Measurements from ENCODE around the gene PARS2. TPM values are rescaled to one million over a fixed set of nuclear protein-coding genes. Genes with fewer than 3 reads are reported as not detected.

Gene PARS2
- total RNA-seq, 4 donors from 2014 or later = 3.5 to 17.7 (median 7.2) TPM

DNA sequence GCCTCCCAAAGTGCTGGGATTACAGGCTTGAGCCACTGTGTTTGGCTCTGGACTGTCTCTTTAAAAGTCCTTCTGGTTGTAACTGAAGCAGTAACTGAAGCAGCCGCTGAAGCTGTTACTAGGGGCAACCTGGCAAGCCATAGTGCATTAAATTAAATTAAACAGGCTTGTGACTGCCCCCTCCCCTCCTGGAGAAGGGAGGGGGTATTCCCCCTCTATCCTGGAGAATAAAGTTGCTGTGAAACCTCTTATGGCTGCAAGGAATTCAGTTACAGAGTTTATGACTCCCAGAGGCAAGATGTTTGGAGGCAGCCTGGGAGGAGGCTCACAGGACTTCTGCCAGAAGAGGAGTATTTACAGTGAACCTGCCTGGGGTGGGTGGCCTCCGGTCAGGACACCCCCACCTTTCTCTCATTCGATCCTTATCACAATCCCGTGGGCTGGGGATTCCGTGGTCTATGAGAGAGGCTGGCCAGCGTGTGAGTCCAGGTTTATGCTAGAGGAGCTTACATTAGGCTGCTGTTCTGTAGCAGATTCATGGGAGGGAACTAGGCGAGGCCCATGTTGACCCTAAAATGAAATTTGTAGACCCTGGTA, 28.5 kb upstream of the PARS2 start:
- no peak overlapping the region for H3K4me3 ChIP-seq
- no peaks in the 10 kb centered on the region for H3K36me3 ChIP-seq
- no peaks in the 10 kb centered on the region for H3K4me1 ChIP-seq
- intact Hi-C loops (cut with DNase I; ENCODE audit: low total_unique reads) = no loop called here
- TF ChIP-seq, protein P1, sequence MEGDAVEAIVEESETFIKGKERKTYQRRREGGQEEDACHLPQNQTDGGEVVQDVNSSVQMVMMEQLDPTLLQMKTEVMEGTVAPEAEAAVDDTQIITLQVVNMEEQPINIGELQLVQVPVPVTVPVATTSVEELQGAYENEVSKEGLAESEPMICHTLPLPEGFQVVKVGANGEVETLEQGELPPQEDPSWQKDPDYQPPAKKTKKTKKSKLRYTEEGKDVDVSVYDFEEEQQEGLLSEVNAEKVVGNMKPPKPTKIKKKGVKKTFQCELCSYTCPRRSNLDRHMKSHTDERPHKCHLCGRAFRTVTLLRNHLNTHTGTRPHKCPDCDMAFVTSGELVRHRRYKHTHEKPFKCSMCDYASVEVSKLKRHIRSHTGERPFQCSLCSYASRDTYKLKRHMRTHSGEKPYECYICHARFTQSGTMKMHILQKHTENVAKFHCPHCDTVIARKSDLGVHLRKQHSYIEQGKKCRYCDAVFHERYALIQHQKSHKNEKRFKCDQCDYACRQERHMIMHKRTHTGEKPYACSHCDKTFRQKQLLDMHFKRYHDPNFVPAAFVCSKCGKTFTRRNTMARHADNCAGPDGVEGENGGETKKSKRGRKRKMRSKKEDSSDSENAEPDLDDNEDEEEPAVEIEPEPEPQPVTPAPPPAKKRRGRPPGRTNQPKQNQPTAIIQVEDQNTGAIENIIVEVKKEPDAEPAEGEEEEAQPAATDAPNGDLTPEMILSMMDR (IDR thresholded peaks at IDR 0.05) = no peak
- no peak for TF ChIP-seq POLR2A (IDR thresholded peaks at IDR 0.05)
- peak; percentile 30 to 67 for DNase-seq
- H3K27ac ChIP-seq = peak overlapping the region in 1 of 2 donors; percentile 35
- H3K9me3 ChIP-seq = peaks cover 0 to 7% of the 10 kb centered on the region in 2 donors
- no peaks in the 10 kb centered on the region for H3K27me3 ChIP-seq

DNA sequence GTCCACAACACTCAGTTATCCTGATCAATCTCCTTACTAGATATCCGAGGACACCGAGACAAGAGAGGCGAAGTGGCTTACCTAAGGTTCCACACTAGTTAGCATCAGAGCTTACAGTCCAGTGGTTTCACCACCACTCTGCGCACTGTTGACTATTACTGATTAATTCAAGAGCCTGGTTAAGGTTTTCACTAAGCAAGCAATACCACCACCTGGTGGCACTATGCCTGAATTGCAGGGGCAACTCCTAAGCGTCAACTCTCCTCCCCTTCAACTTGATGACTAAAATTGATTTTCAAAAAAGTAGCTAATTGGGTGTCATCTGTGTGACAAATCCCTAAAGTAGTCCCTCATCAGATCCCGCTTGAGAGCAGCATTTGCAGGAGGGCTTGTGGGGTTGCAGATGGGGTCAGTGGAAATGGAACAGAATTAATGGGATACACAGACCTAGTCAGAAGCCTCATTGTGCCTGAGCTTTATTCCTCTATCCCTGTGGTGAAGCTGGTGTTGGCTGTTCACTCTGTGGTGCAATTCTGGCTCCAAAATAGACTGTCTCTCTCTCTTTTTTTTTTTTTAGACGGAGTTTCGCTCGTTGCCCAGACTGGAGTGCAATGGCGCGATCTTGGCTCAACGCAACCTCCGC, 27.7 kb upstream of the PARS2 start:
- intact Hi-C loops (cut with DNase I; ENCODE audit: low total_unique reads) = no loop called here
- no peak overlapping the region for H3K4me3 ChIP-seq
- no peaks in the 10 kb centered on the region for H3K36me3 ChIP-seq
- no peaks in the 10 kb centered on the region for H3K27me3 ChIP-seq
- no peak overlapping the region for H3K27ac ChIP-seq
- no peaks in the 10 kb centered on the region for H3K4me1 ChIP-seq
- TF ChIP-seq, protein P1 (IDR thresholded peaks at IDR 0.05) = no peak
- no peak for TF ChIP-seq POLR2A (IDR thresholded peaks at IDR 0.05)
- peaks cover 0 to 7% of the 10 kb centered on the region in 2 donors for H3K9me3 ChIP-seq
- no peak for DNase-seq

DNA sequence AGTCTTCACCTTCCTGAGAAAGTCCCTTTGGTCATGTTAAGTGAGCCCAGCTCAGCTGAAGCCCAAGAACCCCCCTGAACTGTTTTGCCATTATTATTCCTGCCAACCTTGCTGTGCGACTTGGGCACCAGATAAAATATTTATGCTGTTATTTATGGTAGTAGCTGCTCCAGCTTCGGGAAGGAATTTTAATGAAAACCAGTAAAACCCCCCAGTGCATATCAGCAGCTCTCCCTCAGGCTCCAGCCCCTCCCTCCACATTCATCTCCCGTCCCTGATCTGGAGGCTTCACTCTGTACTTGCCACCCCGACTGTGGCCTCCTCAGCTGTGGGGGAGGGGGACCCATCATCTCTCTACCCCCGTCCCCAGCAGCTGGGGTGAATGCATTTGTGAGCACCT, 24.1 kb upstream of the PARS2 start:
- Histone ChIP-seq H3K9me3 (peaks cover 0 to 7% of the 10 kb centered on the region in 2 donors), H3K27me3 (no peaks in the 10 kb centered on the region), H3K4me3 (no peak overlapping the region), H3K36me3 (no peaks in the 10 kb centered on the region), H3K4me1 (no peaks in the 10 kb centered on the region), H3K27ac (no peak overlapping the region)
- no peak for DNase-seq
- intact Hi-C loops (cut with DNase I; ENCODE audit: low total_unique reads) = no loop called here
- TF ChIP-seq POLR2A (IDR thresholded peaks at IDR 0.05) = no peak
- TF ChIP-seq, protein P1 (IDR thresholded peaks at IDR 0.05) = no peak

DNA sequence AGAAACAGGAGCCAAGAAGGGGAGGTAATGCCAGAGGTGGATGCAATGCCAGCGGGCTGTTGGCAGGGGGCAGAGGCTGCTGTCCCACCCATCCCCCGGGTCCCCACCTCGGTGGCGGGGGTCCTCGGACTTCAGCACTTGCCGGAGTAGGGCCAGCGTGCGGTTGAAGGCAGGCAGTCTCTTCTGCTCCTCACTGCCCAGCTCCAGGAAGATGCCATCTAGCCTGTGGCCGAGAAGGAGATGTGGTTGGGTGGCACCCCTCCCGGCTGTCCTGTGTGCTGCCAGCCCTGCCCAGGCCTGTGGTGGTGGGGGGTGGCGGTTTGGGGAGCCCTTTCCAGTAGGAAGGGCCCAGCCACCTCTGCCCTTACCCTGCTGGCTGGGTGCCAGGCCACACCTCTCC, 23.3 kb upstream of the PARS2 start:
- Histone ChIP-seq H3K27me3 (no peaks in the 10 kb centered on the region), H3K27ac (no peak overlapping the region), H3K36me3 (no peaks in the 10 kb centered on the region), H3K4me3 (no peak overlapping the region), H3K4me1 (no peaks in the 10 kb centered on the region), H3K9me3 (peaks cover 0 to 7% of the 10 kb centered on the region in 2 donors)
- TF ChIP-seq, protein P1 (IDR thresholded peaks at IDR 0.05) = no peak
- no peak for TF ChIP-seq POLR2A (IDR thresholded peaks at IDR 0.05)
- DNase-seq = no peak
- intact Hi-C loops (cut with DNase I; ENCODE audit: low total_unique reads) = no loop called here

DNA sequence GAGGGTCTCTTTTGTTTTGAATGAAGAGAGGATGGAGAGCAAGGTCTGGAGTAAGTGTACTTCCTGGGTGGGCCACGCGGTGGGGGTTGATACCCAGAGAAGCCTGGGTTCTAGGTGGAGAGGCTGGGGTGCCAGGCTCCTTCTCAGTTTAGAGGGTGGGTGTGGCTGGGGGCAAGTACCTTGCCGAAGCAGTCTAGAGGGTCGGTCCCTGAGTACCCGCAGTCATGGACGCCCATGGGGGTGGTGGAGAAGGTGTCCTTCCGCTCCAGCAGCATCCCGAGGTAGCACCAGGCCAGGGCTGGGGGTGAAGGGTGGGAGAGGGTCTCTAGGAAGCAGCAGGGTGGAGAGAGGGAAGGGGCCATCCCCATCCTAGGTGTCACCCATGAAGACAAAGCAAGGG, 22.5 kb upstream of the PARS2 start:
- Histone ChIP-seq H3K4me3 (no peak overlapping the region), H3K36me3 (no peaks in the 10 kb centered on the region), H3K27ac (no peak overlapping the region), H3K4me1 (no peaks in the 10 kb centered on the region), H3K27me3 (no peaks in the 10 kb centered on the region), H3K9me3 (peaks cover 0 to 1% of the 10 kb centered on the region in 2 donors)
- no peak for DNase-seq
- intact Hi-C loops (cut with DNase I; ENCODE audit: low total_unique reads) = no loop called here
- no peak for TF ChIP-seq POLR2A (IDR thresholded peaks at IDR 0.05)
- TF ChIP-seq, protein P1 (IDR thresholded peaks at IDR 0.05) = no peak
